H9 (cell line): Measurements from ENCODE around the gene SLC25A26. TPM values are rescaled to one million over a fixed set of nuclear protein-coding genes. Genes with fewer than 3 reads are reported as not detected.
A peak's percentile ranks its signal among the peaks of the same experiment; 100 is the strongest.

Source experiments
- DNase-seq: peaks from one replicate; pipeline ENCODE4 v3.0.0-alpha.2; 2017
- H2AFZ ChIP-seq: one replicate; pipeline ENCODE4 v1.6.1; 2013; ENCODE audit warnings: mild to moderate bottlenecking, low read length, control low read depth, moderate library complexity
- H2AK5ac ChIP-seq: 2 replicates; pipeline ENCODE4 v1.6.1; 2013; ENCODE audit warnings: low read length, control low read depth, mixed read lengths; ENCODE audit not compliant: insufficient read length
- H2BK120ac ChIP-seq: one replicate; pipeline ENCODE4 v1.6.1; 2013; ENCODE audit warnings: low read depth, mild to moderate bottlenecking, low read length, control low read depth, inconsistent platforms; ENCODE audit not compliant: poor library complexity, severe bottlenecking
- H2BK12ac ChIP-seq: 2 replicates; pipeline ENCODE4 v1.6.1; 2013; ENCODE audit warnings: low read length, control low read depth, mixed read lengths, low read depth; ENCODE audit not compliant: insufficient read length
- H2BK15ac ChIP-seq: 2 replicates; pipeline ENCODE4 v1.6.1; 2013; ENCODE audit warnings: low read depth, low read length, control low read depth
- H2BK20ac ChIP-seq: one replicate; pipeline ENCODE4 v1.6.1; 2013; ENCODE audit warnings: low read depth, mild to moderate bottlenecking, low read length, control low read depth, inconsistent platforms; ENCODE audit not compliant: poor library complexity, severe bottlenecking
- H2BK5ac ChIP-seq: 2 replicates; pipeline ENCODE4 v1.6.1; 2013; ENCODE audit warnings: low read length, control low read depth, mixed read lengths; ENCODE audit not compliant: insufficient read length
- H3K14ac ChIP-seq: 2 replicates; pipeline ENCODE4 v1.6.1; 2013; ENCODE audit warnings: low read length, control low read depth; ENCODE audit not compliant: insufficient read depth
- H3K18ac ChIP-seq: 2 replicates; pipeline ENCODE4 v1.6.1; 2013; ENCODE audit warnings: low read depth, mild to moderate bottlenecking, mixed read lengths, low read length, control low read depth; ENCODE audit not compliant: insufficient read length
- H3K23ac ChIP-seq: 2 replicates; pipeline ENCODE4 v1.6.1; 2013; ENCODE audit warnings: low read length, control low read depth, mixed read lengths, low read depth; ENCODE audit not compliant: insufficient read length
- H3K23me2 ChIP-seq: 2 replicates; pipeline ENCODE4 v1.6.1; 2013; ENCODE audit warnings: low read depth, mild to moderate bottlenecking, mixed read lengths, low read length, control low read depth; ENCODE audit not compliant: insufficient read length, poor library complexity, severe bottlenecking
- H3K27ac ChIP-seq: 2 replicates; pipeline ENCODE4 v1.5.1; 2013; ENCODE audit warnings: low read length, control low read depth, mixed read lengths, low read depth; ENCODE audit not compliant: insufficient read length
- H3K27me3 ChIP-seq: 2 replicates; pipeline ENCODE4 v1.6.1; 2013; ENCODE audit warnings: low read length, control low read depth, inconsistent platforms; ENCODE audit not compliant: insufficient read depth
- H3K4ac ChIP-seq: 2 replicates; pipeline ENCODE4 v1.6.1; 2013; ENCODE audit warnings: low read depth, mild to moderate bottlenecking, control low read depth, inconsistent platforms, low read length, moderate library complexity
- H3K4me1 ChIP-seq: 2 replicates; pipeline ENCODE4 v1.6.1; 2013; ENCODE audit warnings: low read length, control low read depth, inconsistent platforms; ENCODE audit not compliant: insufficient read depth
- H3K4me2 ChIP-seq: 2 replicates; pipeline ENCODE4 v1.6.1; 2013; ENCODE audit warnings: low read length, control low read depth, mixed read lengths; ENCODE audit not compliant: insufficient read length, insufficient read depth
- H3K56ac ChIP-seq: 2 replicates; pipeline ENCODE4 v1.6.1; 2013; ENCODE audit warnings: low read depth, mild to moderate bottlenecking, mixed read lengths, low read length, control low read depth; ENCODE audit not compliant: insufficient read length
- H3K79me1 ChIP-seq: 2 replicates; pipeline ENCODE4 v1.6.1; 2013; ENCODE audit warnings: low read depth, mild to moderate bottlenecking, moderate library complexity, low read length, control low read depth, inconsistent platforms; ENCODE audit not compliant: insufficient read depth, poor library complexity, severe bottlenecking
- H3K79me2 ChIP-seq: 2 replicates; pipeline ENCODE4 v1.6.1; 2013; ENCODE audit warnings: low read length, control low read depth, inconsistent platforms; ENCODE audit not compliant: insufficient read depth
- H3K9ac ChIP-seq: 2 replicates; pipeline ENCODE4 v1.6.1; 2013; ENCODE audit warnings: low read length, control low read depth, mixed read lengths; ENCODE audit not compliant: insufficient read length; ENCODE audit errors: extremely low read depth
- H3K9me3 ChIP-seq: one replicate; pipeline ENCODE4 v1.6.1; 2013; ENCODE audit warnings: low read depth, low read length, inconsistent platforms; ENCODE audit not compliant: control insufficient read depth
- H3T11ph ChIP-seq: one replicate; pipeline ENCODE4 v1.6.1; 2013; ENCODE audit warnings: mild to moderate bottlenecking, low read length, control low read depth, inconsistent platforms
- H4K20me1 ChIP-seq: one replicate; pipeline ENCODE4 v1.6.1; 2013; ENCODE audit not compliant: control insufficient read depth, insufficient read length, insufficient read depth
- H4K5ac ChIP-seq: 2 replicates; pipeline ENCODE4 v1.6.1; 2013; ENCODE audit warnings: low read depth, mild to moderate bottlenecking, mixed read lengths, low read length, control low read depth; ENCODE audit not compliant: insufficient read length
- H4K8ac ChIP-seq: replicated peaks from 2 replicates; pipeline ENCODE4 v1.6.1; 2013; ENCODE audit warnings: low read length, control low read depth, mixed read lengths, low read depth; ENCODE audit not compliant: insufficient read length
- H4K91ac ChIP-seq: 2 replicates; pipeline ENCODE4 v1.6.1; 2013; ENCODE audit warnings: low read depth, mild to moderate bottlenecking, moderate library complexity, mixed read lengths, low read length, control low read depth; ENCODE audit not compliant: insufficient read length
- H3K27ac Mint-ChIP-seq, 3 experiments: 2 replicates in 2 of 3; 3 replicates in 1 of 3; pipeline ENCODE4 v1.8.0; 2020 to 2021; ENCODE audit warnings: mixed read lengths in 3 of 3, mild to moderate bottlenecking in 1 of 3, moderate library complexity in 1 of 3
- H3K27me3 Mint-ChIP-seq: 2 replicates; pipeline ENCODE4 v1.8.0; 2021; ENCODE audit warnings: low read depth, mild to moderate bottlenecking, moderate library complexity, mixed read lengths
- H3K36me3 Mint-ChIP-seq, 3 experiments: 2 replicates in 2 of 3; 3 replicates in 1 of 3; pipeline ENCODE4 v1.8.0; 2020 to 2021; ENCODE audit warnings: low read depth in 3 of 3, mixed read lengths in 3 of 3; ENCODE audit not compliant: insufficient read depth in 1 of 3
- H3K4me1 Mint-ChIP-seq, 2 experiments: 2 replicates each; pipeline ENCODE4 v1.8.0; 2020; ENCODE audit warnings: mixed read lengths in 2 of 2
- H3K4me3 Mint-ChIP-seq, 2 experiments: 2 replicates in 1 of 2; 3 replicates in 1 of 2; pipeline ENCODE4 v1.8.0; 2020 to 2021; ENCODE audit warnings: mild to moderate bottlenecking in 2 of 2, mixed read lengths in 2 of 2, moderate library complexity in 1 of 2
- H3K9me3 Mint-ChIP-seq, 2 experiments: 2 replicates in 1 of 2; 3 replicates in 1 of 2; pipeline ENCODE4 v1.8.0; 2020; ENCODE audit warnings: mild to moderate bottlenecking in 2 of 2, mixed read lengths in 2 of 2, moderate library complexity in 1 of 2
- CTCF ChIP-seq: fragments of 200-600 bp; sonication (generic); conservative IDR thresholded peaks from 3 replicates; pipeline ENCODE4 v1.8.0; 2021; ENCODE audit warnings: antibody characterized with exemption, mild to moderate bottlenecking
- WGBS: extraction: QIAGEN DNeasy Blood & Tissue Kit; methylation state at CpG from one replicate; pipeline ENCODE4 v1.1.7; 2013; ENCODE audit warnings: missing lambda C conversion rate, low lambda C conversion rate, mixed read lengths; ENCODE audit not compliant: insufficient read length; ENCODE audit errors: extremely low coverage; 5-methylcytosine and 5-hydroxymethylcytosine counted together
- total RNA-seq: library from RNA; stranded (reverse); gene quantifications from 2 replicates; pipeline ENCODE4 v1.2.1, GENCODE V29; 2021

SLC25A26 gene
- total RNA-seq, 1 experiment from 2014 or later: 30.2 TPM

GRCh38 chr3:66411474-66411873, 190.7 kb downstream of the SLC25A26 start:
- no peaks in the 10 kb centered on the region for H3K23me2 ChIP-seq
- H3K79me1 ChIP-seq: no peaks in the 10 kb centered on the region
- H2BK120ac ChIP-seq: no peak overlapping the region
- no peaks in the 10 kb centered on the region; the same call in 1 of the 2 replicates for H3K4me1 ChIP-seq
- no peak overlapping the region for H2AK5ac ChIP-seq
- no peak overlapping the region for H3K27ac ChIP-seq
- H3K23ac ChIP-seq: no peak overlapping the region
- no peak overlapping the region for H3K18ac ChIP-seq
- no peak overlapping the region for H4K8ac ChIP-seq
- no peak overlapping the region for H4K91ac ChIP-seq
- H3K4me1 Mint-ChIP-seq: peaks cover 36 to 38% of the 10 kb centered on the region in 2 experiments
- no peak overlapping the region for H3K4me2 ChIP-seq
- H3K27me3 Mint-ChIP-seq: no peaks in the 10 kb centered on the region
- no peak overlapping the region for H2BK15ac ChIP-seq
- H3K9me3 ChIP-seq: no peaks in the 10 kb centered on the region
- no peaks in the 10 kb centered on the region for H3K27me3 ChIP-seq
- H3K56ac ChIP-seq: no peak overlapping the region
- H3K14ac ChIP-seq: no peak overlapping the region
- H4K20me1 ChIP-seq: no peaks in the 10 kb centered on the region
- peaks cover 68 to 98% (median 87%) of the 10 kb centered on the region in 3 experiments for H3K36me3 Mint-ChIP-seq
- no peak overlapping the region for H2BK5ac ChIP-seq
- no peak overlapping the region for H3K4ac ChIP-seq
- H3K9me3 Mint-ChIP-seq: no peaks in the 10 kb centered on the region
- H2AFZ ChIP-seq: no peak overlapping the region
- no peak overlapping the region for H3K4me3 Mint-ChIP-seq
- H3T11ph ChIP-seq: no peak overlapping the region
- TF ChIP-seq CTCF: no peak
- DNase-seq: no peak
- H3K9ac ChIP-seq: no peak overlapping the region
- no peak overlapping the region for H2BK12ac ChIP-seq
- WGBS: no CpG with 5 or more reads among the region's 8 CpGs
- no peaks in the 10 kb centered on the region; the same call in 1 of the 2 replicates for H3K79me2 ChIP-seq
- H2BK20ac ChIP-seq: no peak overlapping the region
- peak overlapping the region in 2 of 3 experiments; percentile 73 to 78; a peak in 5 of 7 replicates for H3K27ac Mint-ChIP-seq
- no peak overlapping the region for H4K5ac ChIP-seq
